Loucy (cell line): ENCODE measurements around the gene FMNL1.

Experiments used
- EZH2phosphoT487 ChIP-seq: fragments of 200-600 bp; IDR thresholded peaks from 2 replicates; pipeline ENCODE4 v1.6.1; 2018; ENCODE audit warnings: antibody characterized with exemption, mild to moderate bottlenecking, moderate library complexity, borderline replicate concordance
- TF ChIP-seq, protein P1 (sequence below): fragments of 200-600 bp; sonication (generic); conservative IDR thresholded peaks from 2 replicates; pipeline ENCODE4 v1.5.1; 2014; ENCODE audit warnings: mild to moderate bottlenecking, antibody characterized with exemption, low read length

DNA sequence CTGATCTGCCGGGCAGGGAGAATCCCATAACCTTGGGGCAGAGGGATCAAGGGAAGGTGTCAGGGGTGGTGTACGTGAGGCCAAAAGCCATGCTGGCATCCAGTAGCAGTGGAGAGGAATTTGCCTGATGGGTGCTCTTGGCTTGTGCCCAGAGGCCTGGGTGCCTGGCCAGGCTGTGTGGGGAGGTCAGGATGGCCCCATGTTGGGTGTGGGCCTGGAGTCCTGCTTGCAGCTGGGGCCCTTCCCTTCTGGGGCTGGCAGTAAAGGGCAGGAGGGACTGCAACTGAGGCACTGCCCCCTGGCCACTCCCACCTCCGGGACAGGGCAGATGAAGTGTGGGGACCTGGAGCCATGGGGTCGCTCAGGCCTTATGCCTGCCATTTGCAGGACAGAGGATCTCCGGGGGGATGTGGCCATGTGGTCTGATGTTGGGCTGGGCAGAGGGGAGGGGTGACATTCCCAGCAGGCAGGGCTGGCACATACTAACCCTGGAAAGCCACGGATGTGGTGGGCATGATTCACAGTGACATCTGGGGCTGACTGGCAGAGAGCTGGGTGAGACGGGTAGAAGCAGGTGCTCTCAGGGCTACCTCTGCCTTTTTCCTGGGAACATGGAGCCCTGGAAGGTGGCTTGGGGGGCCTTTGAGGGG lies 3.5 kb downstream of the FMNL1 start:
- TF ChIP-seq, protein P1, sequence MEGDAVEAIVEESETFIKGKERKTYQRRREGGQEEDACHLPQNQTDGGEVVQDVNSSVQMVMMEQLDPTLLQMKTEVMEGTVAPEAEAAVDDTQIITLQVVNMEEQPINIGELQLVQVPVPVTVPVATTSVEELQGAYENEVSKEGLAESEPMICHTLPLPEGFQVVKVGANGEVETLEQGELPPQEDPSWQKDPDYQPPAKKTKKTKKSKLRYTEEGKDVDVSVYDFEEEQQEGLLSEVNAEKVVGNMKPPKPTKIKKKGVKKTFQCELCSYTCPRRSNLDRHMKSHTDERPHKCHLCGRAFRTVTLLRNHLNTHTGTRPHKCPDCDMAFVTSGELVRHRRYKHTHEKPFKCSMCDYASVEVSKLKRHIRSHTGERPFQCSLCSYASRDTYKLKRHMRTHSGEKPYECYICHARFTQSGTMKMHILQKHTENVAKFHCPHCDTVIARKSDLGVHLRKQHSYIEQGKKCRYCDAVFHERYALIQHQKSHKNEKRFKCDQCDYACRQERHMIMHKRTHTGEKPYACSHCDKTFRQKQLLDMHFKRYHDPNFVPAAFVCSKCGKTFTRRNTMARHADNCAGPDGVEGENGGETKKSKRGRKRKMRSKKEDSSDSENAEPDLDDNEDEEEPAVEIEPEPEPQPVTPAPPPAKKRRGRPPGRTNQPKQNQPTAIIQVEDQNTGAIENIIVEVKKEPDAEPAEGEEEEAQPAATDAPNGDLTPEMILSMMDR, result no peak
- TF ChIP-seq EZH2phosphoT487, result no peak
